HS-27A (cell line): ENCODE results near the gene MRPL3.

ENCODE experiments used
- DNase-seq: peaks from one replicate; pipeline ENCODE4 v3.0.0-alpha.2; 2012; ENCODE audit warnings: low read depth, missing footprints

MRPL3 gene

DNA sequence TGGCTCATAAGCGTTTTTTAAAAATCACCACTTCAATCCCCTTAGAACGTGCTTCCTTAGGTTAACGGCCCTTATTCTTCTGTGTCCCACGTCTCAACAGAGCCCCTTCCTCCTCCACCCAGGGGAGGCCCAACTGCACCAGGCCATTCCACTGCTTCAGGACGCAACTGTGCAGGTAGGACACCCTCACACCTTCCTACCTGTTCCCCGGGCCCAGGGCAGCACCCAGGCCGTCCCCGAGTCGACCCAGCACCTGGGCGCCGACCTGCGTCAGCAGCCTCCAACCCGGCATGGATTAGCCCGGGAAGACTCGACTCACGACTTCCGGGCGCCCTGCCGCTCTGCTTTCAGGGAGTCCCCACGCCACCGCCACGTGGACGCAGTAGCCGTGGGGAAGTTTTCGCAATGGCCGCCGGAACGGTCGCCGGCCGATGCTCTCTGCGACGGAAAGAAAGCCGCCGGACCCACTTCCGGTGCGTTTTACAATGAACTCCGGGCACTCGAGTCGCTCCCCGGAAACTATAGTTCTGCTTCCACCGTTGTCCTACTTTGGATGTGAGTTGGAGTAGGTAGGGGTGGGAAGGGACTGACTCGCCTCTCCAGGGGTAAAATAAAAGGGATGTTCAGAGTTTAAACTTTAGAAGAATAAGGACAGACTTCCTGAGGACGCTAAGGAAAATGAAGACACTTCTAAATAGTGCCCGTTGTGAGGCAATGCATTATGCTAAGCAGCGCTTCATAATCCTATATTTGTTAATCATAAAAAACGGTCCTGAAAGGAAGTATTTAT lies at the start of gene MRPL3:
MRPL3 (minus strand) TSS at position 442 of the 790 bp plus-strand sequence; CDS start at position 292, 150 bp downstream.
- DNase-seq: peak; percentile 62

DNA sequence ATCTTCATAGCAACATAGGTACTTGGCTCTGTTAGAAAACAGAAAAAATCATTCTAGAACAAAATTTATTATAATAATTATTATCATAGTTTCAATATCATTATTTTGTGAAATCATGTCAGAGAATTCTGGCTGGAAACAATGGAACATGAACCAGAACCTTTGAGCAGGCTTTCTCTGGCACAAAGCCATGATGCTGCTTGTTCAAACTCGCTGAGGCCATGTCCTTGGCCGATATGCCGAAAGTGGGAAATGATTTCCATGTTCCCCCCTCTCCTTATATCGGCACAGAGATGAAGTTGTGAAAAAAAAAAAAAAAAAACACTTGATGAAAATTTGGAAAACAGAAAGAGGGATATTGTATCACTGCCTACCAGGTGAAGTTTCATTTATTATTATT lies 49.0 kb upstream of the MRPL3 start:
- DNase-seq: no peak

DNA sequence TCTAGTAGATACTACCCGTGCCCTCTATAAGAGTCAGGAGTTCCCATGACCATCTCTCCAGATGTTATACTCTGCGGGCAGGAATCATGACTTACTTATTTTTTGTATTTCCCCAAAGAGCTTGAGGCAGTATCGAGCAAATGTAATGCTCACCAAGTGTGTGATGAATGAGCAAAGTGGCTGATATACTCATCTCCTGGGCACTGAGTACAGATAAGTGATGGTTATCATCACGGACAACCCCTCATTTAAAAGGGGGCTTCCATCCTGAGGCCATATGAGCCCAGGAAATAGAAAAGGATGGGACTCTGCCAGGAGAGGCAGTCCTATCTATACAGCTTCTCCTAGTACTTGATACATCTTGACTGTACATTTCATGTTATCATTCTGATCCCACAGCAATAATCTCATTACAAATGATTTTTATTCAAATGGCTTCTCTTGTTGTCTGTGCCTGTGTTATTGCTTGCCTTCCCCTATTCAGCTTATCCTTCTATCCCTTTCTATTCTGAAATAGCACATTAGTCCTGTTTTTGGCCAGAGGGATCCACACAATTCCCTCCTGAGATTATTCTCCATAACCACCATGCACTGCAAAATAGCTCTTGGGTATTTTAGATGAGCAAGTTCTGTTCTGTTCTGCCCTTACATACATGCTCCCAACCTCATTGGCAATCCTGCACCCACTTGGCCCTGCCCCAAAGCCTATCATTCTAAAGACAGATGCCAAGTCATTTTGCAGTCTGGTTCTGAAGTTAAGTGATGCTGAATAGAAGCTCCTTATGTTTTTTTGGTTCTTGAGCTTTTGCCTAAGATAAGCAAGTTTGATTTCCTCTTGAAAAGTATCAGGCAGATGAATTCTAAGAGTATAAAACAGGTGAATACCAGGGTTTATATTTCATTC lies 48.0 kb upstream of the MRPL3 start:
- no peak for DNase-seq

DNA sequence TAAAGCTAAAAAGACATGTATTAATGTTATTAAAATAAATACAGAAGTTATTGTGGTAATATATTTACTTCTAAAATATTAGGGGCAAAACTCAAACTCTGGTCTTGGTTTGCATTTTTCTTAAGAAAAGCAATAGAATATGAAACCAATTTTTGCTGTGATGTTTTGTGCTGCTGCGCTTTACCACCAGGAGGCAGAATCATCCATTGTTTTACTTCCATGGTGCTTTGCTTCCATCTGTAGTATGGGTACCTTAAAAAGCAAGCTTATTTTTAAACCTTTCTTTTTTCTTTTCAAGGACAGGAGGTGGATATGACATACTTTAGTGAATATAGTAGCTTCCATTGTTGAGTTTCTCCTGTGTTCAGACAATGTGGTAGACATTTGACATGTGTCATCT lies 46.6 kb upstream of the MRPL3 start:
- no peak for DNase-seq

DNA sequence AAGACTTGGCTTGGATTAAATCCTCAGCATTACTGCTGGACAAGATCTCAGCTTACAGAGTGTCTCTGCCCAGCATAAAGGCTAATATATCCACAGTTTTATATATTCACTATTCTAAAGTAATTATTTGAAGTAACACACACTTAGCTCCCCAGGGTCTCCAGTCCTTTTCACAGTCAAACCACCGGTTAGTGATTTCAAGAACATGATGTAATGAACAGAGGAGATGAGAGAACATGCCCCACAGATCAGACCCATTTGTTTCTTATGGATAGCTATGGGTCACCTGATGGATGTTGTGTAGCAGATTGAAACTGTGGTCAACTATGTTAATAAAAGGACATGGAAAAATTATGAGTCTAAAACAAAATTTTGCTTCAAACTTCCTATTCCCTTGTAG lies 44.8 kb upstream of the MRPL3 start:
- DNase-seq: no peak

DNA sequence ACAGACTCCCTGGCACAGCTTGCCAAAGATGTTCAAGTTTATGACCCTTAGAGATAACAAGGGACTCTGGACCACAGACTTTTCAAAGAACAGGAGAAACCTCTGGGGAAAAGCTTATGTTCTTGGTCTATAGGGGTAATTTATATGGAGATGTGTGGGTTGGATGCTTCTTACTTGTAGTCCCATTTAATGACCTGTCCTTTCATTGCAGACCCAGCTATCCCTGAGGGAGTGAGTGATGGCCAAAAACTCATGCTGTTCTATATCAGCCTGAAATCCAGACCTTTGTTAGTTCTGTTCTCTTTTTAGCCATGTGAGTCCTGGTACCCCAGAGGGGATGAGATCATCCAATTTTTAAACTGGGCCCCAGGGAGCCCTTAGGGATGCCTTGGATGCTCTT lies 43.7 kb upstream of the MRPL3 start:
- no peak for DNase-seq

DNA sequence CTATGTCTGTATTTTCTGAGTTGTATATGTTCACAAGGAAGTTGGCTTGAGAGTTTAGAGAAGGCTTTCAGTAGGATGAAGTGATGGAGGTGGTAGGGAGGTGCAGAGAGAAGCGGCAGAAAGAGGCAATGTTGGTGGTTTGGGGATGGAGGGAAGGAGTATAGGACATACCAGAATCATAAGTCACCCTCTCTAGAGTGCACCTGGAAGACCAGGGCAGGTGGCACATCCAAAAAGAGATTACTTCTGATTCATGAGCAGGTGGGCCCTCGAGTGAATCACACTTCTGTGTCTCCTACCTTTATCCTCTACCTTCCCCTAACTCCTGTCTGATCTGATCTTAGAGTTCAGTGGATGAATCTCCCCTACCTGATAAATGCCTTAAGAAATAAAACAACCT lies 41.8 kb upstream of the MRPL3 start:
- no peak for DNase-seq

DNA sequence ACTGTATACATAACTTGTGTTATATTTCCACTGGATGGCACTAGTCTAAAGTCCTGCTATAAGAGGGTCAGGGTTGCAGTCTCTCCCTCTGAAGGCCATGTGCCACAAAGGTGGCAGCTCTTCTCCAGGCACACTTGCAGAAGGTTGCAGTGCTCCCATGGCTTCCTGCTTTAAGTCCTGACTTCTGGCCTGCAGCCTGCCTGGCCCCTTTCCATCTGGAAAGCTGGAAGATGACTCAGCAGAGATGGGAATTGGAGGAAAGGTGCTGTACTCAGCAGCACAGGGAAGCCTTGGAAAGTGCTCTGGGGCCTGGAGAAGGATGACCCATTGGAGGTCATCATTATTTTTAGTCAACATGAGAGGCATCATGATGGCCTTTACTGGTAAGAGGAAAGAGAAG lies 40.9 kb upstream of the MRPL3 start:
- no peak for DNase-seq

DNA sequence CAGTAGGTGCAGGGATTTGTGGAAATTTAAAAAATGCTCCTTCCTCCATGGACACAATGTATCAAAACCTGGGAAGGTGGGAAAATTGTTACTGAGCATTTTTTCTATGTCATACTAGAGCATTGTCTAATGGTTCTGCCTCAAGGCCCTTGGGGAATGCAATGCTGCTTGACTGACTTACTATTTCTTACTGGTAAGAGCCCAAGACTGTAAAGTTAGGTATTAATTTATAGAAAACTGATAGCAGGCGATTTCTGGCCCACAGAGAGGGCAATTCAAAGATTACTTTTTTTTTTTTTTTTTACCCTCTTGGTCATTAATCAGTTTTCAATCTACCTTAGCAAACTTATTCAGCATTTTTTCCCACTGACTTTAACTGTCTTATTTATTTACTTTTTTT lies 38.5 kb upstream of the MRPL3 start:
- DNase-seq: no peak

DNA sequence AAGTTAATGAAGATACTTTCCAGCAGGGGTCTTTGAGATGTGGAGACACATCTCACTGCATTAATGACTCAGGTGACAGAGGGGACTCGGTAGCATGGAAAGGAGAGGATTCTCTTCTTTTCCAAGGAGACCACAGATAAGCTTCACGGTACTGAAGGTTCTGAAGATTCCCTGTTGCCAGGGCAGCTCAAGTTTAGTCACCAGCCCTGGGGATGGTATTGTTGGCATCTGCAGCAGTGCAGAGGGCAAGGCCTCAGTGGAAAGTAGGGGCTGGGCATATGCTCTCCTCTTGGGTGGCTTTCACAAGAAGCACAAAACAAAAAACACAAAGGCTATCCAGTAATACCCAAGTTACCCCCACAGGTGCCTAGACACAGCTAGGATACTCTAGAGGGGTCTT lies 38.0 kb upstream of the MRPL3 start:
- DNase-seq: no peak

DNA sequence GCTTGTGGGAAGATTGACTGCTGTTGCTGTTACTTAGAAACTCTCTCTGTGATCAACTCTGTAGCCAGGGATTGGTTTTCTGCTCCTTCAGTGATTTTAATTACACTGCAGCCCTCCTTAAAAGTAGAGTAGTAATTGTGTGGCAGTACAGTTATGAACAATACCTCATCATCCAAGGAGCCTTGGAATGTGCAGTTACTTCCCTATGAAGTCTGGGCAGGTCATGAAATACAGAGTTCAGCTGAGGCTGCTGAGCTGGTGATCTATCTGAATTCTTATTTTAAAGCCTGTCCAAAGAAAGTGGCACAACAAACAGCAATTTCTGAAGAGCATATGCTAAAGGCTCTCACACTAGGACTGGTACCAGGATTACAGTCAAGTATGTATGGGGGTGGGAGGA lies 37.4 kb upstream of the MRPL3 start:
- no peak for DNase-seq

DNA sequence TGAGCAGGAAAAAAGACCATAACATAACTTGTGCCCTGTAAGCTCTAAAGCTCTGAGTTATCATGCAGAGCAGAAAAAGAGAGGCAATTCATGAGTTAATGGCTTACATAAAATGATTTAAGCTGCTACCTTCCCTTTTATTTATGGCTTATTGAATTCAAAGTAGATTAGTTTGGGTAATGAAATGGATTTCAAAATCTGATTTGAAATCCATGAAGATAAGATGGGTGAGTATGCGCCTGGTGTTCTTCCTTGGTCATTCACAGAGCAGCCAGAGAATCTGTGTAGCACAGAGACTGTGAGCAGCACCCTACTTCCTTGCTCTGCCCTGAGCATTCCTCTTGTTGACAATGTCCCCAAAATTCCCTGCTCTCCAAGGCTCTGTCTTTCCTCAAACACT lies 36.2 kb upstream of the MRPL3 start:
- no peak for DNase-seq

DNA sequence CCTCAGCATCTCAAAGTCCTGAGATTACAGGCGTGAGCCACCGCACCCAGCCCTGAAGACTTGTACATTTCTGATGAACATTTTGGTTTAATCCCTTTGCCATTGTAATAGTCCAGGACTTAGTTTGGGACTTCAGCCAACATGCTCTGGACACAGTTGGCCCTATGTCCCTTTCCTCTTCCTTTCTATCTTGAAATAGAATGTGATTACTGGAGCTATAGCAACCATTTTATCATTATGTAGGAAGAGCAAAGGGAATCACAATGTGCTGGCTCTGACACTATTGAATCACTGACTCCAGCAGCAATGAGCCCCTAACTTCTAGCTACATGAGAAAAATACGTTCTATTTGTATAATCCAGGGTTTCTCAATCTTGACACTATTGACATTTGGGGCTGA lies 34.8 kb upstream of the MRPL3 start:
- DNase-seq: no peak

DNA sequence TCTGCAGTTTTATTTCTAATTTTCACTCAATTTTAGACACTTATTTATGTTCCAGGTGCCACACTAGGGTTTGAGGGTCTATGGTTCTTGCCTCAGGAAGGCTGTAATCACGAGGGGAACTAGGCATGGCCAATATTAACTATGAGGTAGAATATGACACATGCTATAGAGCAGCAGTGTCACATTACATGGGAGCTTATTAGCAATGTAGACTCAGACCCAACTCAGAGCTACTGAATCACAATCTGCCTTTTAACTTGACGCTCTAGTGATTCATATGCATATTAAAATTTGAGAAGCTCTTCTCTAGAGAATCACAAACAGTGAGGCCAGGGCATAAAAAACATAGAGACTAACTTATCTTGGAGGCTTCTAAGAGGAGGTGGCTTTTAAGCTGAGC lies 32.8 kb upstream of the MRPL3 start:
- peak; percentile 2 for DNase-seq

DNA sequence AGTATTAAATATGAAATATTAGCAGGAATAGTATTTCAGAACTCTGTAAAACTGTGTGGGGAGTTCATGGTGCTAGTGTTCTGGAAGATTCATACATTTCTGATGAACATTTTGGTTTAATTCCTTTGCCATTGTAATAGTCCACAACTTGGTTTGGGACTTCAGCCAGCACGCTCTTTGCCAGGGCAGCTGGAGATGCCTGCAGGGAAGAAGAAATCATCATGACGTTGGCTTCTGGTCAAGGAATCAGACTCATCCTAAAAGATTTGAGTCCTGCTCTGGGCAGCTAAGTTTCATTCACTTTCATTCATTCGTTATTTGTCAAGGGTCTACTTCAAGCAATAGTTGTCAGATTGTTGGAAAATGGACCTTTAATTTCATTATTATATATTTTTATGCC lies 32.4 kb upstream of the MRPL3 start:
- DNase-seq: no peak

DNA sequence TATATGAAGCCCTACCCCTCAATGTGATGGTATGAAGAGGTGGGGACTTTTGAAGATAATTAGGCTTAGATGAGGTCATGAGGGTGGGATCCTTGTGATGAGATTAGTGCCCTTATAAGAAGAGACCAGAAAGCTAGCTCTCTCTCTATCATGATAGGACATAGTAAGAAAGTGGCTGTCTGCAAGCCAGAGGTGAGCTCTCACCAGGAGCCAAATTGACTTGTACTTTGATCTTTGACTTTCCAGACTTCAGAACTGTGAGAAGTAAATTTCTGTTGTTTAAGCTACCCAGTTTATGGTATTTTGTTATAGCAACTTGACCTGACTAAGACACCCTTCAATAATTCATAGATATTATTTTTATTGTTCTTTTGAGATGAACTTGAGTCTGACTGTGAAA lies 29.9 kb upstream of the MRPL3 start:
- DNase-seq: no peak

DNA sequence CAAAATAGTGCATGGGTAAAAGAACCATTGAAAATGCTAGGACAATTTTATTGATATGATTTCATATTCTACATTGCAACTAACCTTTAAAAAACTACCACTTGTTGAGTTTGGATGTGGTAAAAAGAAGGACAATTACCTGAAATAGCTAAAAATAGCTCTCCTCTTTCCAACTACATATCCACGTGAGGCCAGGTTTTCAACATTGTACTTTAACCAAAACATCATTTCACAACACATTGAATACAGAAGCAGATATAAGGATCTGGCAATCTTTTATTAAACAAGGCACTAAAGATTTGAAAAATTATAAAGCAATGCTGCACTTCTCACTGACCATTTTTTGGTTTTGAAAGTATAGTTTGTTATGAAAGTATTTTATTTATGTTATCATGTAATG lies 28.1 kb upstream of the MRPL3 start:
- DNase-seq: no peak

DNA sequence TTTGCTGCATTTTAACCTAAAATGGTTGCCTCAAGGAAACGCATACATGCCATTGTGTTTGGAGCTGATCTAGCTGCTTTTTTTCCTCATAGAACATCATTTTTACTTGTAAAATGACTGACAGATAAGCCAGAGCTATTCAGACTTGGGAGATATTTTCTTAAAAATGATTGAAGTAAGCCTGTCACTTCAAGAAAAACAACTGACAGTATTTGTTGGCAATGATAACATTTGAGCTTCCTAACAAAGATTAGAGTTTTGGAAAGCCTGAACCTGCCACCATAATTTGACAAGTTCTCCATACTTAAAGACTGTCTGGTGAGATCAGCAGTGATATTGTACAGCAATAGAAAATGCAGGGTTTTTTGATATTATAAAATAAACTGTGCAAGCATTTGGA lies 27.6 kb upstream of the MRPL3 start:
- DNase-seq: no peak

DNA sequence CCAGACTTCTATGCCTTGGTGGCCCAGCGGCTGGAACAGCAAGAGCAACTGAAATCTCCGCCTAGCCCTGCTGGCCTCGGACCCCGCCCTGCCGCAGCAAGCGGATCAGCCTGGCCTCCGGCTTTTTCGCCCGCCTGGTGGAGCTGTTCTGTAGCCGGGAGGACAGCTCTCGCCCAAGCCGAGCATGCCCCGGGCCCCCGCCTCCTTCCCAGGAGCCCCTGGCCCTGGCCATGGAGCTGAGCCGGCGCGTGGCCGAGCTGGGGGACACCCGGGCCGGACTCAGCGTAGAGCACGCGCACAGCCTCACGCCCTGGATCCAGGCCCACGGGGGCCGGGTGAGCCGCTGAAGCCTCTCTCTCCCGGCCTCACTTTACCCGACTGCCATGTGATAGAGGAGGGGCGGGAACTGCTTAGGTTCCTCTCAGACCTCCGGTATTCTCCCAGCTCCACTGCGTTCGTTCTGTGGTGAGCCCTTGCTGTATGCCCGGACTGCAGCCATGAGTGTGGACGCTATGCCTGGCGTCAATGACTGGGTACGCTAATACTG lies 24.1 kb upstream of the MRPL3 start:
- no peak for DNase-seq

DNA sequence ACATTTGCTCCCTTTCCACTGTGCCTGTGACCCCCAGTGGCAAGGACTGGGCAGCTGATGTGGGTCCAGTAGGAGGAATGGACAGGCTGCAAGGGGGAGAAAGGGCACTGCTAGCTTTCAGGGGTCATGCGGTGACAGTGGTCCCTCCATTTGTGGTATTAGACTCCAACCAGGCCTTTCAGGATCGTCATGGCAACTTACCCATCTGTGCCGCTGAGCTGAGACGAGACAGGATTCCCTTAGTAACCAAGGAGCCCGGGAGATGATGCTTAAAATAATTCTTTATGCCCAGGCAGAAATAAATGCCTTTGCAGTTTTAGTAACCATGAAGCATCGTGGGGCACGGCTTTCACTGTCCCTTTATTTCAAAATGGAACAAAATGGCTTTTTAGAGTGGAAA lies 15.9 kb upstream of the MRPL3 start:
- no peak for DNase-seq

DNA sequence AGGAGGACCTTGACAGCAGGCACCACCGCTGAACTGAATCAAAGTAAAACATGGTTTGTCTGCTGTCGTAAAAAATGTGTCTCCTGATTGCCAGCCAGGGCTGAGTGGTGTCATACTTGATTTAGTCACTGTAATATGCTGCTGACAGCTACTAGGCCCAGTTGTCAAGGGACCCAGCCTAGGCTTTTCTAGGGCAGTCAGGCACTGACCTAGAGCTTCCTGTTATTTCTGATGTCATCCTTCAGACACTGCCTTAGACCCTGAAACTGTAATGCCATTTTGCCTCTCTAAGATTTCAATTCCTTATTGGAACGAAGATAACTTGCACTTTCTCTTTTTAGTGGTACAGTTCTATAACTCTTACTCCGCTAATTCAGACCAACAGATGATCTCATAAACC lies 2.6 kb upstream of the MRPL3 start:
- no peak for DNase-seq

DNA sequence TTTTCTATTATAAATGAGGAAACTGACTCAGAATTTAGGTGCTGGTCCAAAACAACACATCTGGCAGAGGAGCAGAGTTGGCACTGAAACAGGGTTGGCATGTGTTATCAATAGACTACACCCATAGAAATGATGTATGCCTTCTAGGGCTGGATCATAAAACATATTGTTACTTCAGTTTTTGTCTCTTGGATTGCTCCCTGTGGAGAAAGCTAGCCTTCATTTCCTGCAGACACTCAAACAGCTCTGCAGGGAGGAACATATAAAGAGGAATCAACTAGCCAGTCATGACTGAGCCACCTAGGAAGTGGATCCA lies 507 bp upstream of the MRPL3 start:
- no peak for DNase-seq

DNA sequence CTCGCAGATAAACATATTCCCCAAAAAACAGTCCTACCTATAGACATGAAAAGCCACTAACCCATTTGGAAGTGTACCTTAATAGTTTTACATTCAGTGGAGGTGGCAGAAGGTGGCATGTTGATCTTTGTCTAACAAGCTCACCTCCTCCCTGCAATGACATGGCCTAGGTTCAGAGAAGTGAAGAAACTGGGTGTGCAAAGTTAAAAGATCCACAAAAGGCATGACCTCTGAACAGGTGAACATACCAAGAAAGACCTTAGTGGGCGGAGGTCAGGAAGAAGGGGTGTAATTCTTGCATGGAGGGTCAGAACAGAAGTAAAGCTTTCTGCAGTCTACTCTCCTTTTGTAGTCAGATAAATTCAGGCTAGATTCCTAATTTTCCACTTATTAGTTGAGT lies 822 bp downstream of the MRPL3 start:
- DNase-seq: no peak
